ENCODE measurements around the gene BRF1. TPM values are rescaled to one million over a fixed set of nuclear protein-coding genes. Genes with fewer than 3 reads are reported as not detected.
"Not testable (repeated sequence)": the region's sequence is repeated elsewhere in the genome, so short reads cannot be mapped to it uniquely, and the experiment has no call there.

Gene BRF1
- total RNA-seq, 1 experiment from 2014 or later = 12.0 TPM

GRCh38 chr14:105315941-105316576, 15.3 kb upstream of the BRF1 start:
- DNase-seq (ENCODE audit: low spot score) = no peak

- DNase-seq (ENCODE audit: low spot score) = no peak
Measured at GRCh38 chr14:105315211-105315721, 14.5 kb upstream of the BRF1 start.

GRCh38 chr14:105314287-105315200, 13.7 kb upstream of the BRF1 start, which contains the start of gene PACS2:
TSS of gene PACS2 (plus strand) at chr14:105314748. CDS start at chr14:105314919, 171 bp downstream.
- no peak for DNase-seq (ENCODE audit: low spot score)

GRCh38 chr14:105313381-105314286, 12.8 kb upstream of the BRF1 start:
- no peak for DNase-seq (ENCODE audit: low spot score)

- no peak for DNase-seq (ENCODE audit: low spot score)
Measured at GRCh38 chr14:105312973-105313372, 12.2 kb upstream of the BRF1 start.

GRCh38 chr14:105311838-105312237, 11.0 kb upstream of the BRF1 start:
- DNase-seq (ENCODE audit: low spot score) = no peak

- no peak for DNase-seq (ENCODE audit: low spot score)
Measured at GRCh38 chr14:105309371-105309770, 8.6 kb upstream of the BRF1 start.

- no peak for DNase-seq (ENCODE audit: low spot score)
Measured at GRCh38 chr14:105307052-105307727, 6.4 kb upstream of the BRF1 start.

GRCh38 chr14:105305791-105306190, 5.0 kb upstream of the BRF1 start:
- DNase-seq (ENCODE audit: low spot score) = no peak

GRCh38 chr14:105305345-105305744, 4.5 kb upstream of the BRF1 start:
- DNase-seq (ENCODE audit: low spot score) = no peak

GRCh38 chr14:105304565-105304964, 3.8 kb upstream of the BRF1 start:
- no peak for DNase-seq (ENCODE audit: low spot score)

- no peak for DNase-seq (ENCODE audit: low spot score)
Measured at GRCh38 chr14:105303949-105304348, 3.1 kb upstream of the BRF1 start.

GRCh38 chr14:105301915-105302249, 1.1 kb upstream of the BRF1 start:
- not testable (repeated sequence) for DNase-seq (ENCODE audit: low spot score)

- peak; percentile 76 for DNase-seq (ENCODE audit: low spot score)
Measured at GRCh38 chr14:105301103-105301914, 508 bp upstream of the BRF1 start.

- DNase-seq (ENCODE audit: low spot score) = no peak
Measured at GRCh38 chr14:105299654-105300541, 903 bp downstream of the BRF1 start.

- DNase-seq (ENCODE audit: low spot score) = not testable (repeated sequence)
Measured at GRCh38 chr14:105297311-105297710, 3.5 kb downstream of the BRF1 start.

GRCh38 chr14:105294142-105294597, 6.6 kb downstream of the BRF1 start:
- no peak for DNase-seq (ENCODE audit: low spot score)

- DNase-seq (ENCODE audit: low spot score) = no peak
Measured at GRCh38 chr14:105292826-105293711, 7.7 kb downstream of the BRF1 start.
